ENCODE measurements around the gene PGA5.
"Not testable (repeated sequence)": the region's sequence is repeated elsewhere in the genome, so short reads cannot be mapped to it uniquely, and the experiment has no call there.

Gene PGA5

DNA sequence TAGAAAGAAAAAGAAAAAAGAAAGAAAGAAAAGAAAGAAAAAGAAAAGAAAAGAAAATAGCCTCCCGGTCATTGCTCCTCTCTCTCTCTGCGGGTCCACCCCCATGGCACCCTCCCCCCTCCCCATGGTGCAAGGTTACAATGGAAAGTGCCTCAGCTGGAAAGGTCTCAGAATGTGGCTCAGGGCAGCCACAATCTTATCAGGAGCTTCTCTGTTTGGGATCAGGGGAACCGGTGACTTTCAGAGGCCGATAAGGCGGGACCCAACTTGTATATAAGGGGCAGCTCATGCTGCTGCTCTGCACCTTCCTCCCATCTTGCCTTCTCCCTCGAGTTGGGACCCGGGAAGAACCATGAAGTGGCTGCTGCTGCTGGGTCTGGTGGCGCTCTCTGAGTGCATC, at the start of gene PGA5:
PGA5 (plus strand) TSS at position 301 of the 400 bp plus-strand sequence; CDS start at position 353, 52 bp downstream.
- not testable (repeated sequence) for DNase-seq

DNA sequence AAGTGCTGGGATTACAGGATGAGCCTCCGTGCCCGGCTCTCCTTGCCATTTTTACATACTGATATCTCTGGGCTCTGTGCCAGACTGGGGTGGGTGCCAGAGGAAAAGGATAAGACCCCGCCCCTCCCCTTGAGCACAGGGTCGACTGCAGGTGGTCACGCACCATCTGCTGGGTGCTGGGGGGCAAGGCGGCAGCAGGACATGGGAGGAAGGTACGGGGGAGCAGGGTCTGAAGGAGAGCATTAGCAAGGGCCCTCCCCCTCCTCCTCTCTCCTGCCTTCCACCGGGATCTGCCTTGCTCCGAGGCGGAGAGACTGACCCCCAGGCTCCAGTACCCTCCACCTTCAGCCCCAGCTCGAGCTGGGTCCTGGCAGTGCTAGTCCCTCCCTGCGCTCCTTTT, 47.4 kb upstream of the PGA5 start:
- no peak for DNase-seq

DNA sequence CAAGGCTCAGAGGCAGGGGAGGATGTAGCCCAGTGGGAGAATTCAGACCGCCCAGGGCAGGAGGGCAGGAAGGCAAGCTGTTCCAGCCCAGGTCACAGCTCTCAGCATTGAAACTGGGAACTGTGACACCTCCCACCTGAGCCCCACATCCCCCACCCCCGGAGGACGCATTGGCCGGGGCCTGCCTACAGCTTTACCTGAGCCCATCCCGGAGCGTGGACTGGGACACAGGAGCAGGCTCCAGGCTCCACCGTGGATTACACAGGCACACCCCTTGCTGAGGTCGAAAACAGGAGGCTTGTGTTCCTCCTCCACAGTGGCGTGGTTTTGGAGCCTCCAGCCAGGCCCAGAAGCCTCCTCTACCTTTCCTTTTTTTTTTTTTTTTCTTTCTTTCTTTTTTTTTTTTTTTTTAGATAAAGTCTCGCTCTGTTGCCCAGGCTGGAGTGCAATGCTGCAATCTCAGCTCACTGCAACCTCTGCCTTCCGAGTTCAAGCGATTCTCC, 46.8 kb upstream of the PGA5 start:
- DNase-seq, result no peak

DNA sequence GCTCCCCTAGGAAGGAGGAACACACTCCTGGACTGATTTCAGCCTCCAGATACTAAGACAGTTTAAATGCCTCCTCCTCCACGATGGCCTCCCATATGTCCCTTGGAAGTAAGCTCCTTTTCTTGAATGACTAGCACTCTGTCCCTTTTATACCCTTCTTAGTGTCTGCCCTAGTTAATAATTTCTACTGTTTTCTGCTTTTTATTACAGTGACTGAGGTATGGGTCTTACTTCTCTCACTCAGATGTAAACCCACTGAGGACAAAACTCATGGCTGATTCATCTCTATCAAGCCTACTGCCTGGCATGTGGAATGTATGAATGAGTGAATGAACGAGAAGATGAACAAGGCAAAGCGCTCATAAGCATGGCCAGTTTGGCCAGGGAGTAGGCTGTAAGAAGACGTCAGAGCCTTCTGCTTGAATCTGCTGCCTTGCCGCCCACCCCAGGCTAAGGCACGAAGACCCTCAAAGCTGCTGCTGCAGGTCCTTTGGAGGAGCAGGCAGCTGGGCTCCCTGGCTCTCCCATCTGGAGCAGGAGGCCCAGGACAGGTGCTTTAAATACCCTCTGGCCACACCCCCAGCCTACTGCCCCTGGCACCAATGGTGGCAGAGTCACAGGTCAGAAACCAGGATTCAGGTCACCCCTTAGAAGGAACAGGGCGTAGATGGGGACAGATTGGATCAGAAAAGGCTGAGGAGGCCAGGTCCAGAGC, 45.8 kb upstream of the PGA5 start:
- DNase-seq, result no peak

GRCh38 chr11:61195719-61196118, 45.3 kb upstream of the PGA5 start:
- DNase-seq, result no peak

DNA sequence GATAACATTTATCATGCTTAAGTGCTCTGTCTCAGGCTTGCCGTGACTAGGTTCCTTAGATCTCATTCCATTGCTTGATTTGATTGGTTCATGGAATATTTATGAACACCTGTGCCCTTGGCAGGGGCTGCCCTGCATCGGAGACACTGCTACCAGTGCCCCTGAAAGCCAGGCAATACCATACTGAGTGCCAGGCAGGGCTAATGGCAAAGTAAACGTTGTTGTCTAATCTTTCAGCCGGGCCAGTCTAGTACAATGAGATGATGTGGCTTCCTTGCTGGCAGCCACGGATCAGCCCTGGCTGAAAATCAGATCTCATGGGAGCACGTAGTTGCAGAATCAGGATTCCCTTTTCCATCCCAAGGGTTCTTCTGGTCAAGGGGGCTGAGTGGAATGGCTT, 42.6 kb upstream of the PGA5 start:
- peak; percentile 19 for DNase-seq

DNA sequence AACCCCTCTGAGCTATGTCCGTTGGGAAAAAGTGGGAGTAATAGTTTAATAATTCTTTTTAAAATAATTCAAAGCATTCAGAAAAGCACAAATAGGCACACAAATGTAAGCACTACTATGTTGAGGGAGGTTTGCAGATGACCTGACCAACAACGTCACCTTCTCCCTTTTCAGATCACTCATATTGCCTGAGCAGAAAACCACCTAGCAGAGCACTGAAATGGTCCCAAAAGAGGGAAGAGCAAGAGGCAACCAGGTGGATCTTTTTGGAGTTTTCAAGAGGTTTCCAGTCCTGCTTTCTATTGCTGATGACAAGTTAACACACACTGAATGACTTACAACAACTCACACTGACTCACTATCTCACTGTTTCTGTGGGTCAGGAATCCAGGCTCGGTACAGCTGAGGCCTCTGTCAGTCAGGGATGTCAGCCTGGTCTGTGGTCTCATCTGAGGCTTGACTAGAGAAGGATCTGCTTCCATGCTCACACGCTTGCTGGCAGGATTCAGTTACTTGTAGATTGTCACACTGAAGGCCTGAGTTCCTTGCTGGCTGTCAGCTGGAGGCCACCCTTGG, 41.9 kb upstream of the PGA5 start:
- DNase-seq, result no peak

DNA sequence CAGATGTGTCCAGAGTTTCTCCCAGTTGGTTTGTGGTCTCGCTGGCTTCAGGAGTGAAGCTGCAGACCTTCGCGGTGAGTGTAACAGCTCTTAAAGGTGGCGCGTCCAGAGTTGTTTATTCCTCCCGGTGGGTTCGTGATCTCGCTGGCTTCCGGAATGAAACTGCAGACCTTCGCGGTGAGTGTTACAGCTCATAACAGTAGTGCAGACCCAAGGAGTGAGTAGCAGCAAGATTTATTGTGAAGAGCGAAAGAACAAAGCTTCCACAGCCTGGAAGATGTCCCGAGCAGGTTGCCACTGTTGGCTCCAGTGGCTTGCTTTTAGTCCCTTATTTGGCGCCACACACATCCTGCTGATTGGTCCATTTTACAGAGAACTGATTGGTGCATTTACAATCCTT, 39.5 kb upstream of the PGA5 start:
- DNase-seq, result no peak

DNA sequence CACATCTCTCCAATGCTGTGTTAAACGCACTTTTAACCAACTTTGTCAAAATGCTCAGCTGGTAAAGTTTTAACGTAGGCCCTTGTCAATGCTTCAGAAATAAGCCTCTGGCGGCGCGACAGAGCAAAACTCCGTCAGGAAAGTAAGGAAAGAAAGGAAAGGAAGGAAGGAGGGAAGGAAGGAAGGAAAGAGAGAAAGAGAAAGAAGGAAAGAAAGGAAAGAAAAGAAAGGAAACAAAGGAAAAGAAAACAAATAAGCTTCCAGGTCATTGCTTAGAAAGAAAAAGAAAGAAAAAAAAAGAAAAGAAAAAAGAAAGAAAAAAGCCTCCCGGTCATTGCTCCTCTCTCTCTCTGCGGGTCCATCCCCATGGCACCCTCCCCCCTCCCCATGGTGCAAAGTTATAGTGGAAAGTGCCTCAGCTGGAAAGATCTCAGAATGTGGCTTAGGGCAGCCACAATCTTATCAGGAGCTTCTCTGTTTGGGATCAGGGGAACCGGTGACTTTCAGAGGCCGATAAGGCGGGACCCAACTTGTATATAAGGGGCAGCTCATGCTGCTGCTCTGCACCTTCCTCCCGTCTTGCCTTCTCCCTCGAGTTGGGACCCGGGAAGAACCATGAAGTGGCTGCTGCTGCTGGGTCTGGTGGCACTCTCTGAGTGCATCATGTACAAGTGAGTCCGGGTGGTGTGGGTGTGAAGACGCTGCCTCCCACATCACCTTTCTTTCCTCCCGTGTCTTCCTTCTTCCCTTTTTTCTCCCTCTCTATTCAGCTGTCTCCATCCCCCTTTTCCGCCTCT, 37.8 kb upstream of the PGA5 start, which contains the start of gene PGA3:
PGA3 (plus strand) TSS at position 566 of the 797 bp plus-strand sequence; CDS start at position 616, 50 bp downstream.
- DNase-seq, result not testable (repeated sequence)

DNA sequence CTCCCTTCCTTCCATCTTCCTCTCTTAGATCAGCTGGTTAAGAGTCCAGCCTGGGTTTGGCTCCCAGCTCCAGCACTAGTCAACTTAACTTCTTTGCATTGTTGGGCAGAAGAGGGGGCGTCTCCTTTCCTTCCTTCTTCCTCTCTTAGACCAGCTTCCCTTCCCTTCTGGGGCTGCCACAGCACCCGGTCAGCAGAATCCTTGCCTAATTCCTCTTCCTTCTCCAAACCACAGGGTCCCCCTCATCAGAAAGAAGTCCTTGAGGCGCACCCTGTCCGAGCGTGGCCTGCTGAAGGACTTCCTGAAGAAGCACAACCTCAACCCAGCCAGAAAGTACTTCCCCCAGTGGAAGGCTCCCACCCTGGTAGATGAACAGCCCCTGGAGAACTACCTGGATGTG, 37.1 kb upstream of the PGA5 start:
- DNase-seq, result not testable (repeated sequence)

DNA sequence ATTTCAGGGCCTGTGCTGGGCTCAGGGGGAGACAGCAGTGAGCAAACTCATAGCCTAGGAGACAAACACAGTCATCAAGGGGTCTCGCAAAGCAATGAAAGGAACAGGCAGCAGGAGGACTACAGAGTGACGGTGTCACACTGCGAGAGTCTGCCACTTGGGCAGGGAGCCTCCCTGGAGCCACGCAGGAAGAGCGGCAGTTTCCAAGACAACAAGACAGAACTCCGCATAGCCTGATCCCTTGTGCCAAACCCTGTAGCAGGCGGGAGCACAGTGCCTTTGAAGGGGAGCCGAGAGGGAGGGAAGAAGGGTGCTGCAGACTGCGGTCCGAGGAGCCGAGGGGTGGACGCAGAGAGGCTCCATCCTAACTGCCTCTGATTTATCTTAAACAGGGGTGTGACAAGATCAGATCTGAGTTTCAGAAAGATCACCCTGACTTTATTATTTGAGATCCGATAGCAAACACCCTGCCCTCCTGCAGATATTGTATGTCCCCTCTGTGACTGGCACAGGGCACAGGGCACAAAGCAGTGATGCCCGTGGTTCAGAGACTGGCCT, 36.4 kb upstream of the PGA5 start:
- DNase-seq, result peak; percentile 40

DNA sequence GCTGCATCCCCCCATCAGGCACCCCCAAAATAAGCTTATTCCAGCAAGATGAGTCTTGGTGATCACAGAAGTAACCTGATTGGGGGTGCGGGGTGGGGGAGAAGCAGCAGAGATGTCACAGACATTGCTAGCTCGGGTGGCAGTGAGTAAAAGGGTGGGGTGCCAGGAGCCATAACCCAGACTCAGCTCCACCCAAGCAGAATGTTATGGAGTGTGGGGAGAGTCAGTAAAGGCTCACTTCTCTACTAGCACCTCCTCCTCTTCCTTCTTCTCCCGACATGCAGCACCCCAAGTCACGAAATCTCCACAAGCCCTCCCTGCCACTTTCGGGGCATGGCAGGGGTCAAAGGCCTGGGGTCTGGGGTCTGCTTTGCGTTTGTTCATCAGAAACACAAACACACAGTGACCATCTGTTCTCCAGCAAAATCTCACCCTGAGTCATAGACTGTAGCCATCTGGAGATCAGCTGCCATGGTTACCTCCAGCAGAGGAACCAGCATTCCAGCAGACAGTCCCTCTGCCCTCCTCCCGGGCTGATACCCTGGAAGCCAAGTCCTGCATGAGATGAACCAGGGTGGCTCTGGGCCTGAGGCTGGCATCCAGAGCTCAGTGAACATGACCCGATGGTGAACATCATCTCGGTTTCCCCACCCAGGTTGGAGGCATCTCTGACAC, 33.2 kb upstream of the PGA5 start:
- not testable (repeated sequence) for DNase-seq

- DNase-seq, result not testable (repeated sequence)
Observed at GRCh38 chr11:61210629-61211028, 30.3 kb upstream of the PGA5 start.

- DNase-seq, result not testable (repeated sequence)
Observed at GRCh38 chr11:61211327-61211952, 29.5 kb upstream of the PGA5 start.

DNA sequence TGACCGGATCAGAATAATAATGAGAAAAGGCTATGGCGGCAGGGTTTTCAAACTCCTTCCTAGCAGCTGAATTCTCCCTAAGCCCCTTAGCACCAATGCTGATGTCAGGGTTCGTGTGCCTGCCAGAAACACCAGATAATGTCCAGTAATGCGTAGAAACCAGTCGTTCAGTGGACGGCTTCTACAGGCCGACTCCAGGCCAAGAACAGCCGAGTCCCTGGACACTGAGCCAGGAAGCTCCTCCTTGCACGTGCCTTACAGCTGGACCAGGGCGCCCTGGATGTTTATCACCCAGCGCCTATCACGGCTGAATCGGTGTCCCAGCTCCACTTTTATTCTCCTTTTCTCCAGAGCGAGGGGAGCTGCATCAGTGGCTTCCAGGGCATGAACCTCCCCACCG, 28.8 kb upstream of the PGA5 start:
- not testable (repeated sequence) for DNase-seq

DNA sequence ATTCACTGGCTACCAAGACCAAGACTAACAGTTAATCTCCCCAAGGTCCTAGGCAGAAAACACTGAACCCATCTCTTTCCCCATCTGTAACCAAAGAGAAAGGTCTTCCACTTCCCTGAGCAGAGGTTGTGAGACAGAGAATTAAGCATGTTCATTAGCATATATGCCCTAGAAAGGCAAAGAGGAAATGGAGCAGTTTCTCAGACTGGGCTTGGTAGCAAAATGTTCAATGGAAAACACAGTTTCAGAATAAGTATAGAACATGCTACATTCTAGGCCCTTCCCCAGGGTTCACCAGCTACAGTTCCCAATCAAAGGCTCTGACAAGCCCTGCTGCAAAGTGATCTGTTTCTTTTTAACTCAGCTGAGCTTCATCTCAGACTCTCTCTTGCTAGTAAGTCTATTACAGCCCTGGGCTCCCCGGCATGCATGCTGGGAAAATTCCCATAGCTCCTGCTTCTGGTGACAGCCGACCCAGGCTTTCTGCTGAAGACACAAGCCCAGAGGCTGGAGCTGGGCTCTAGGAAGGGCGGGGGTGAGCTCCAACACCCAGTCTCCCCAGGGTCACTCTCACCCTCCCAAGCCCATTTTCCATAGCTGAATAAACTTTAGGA, 27.2 kb upstream of the PGA5 start:
- not testable (repeated sequence) for DNase-seq

GRCh38 chr11:61218306-61218705, 22.7 kb upstream of the PGA5 start:
- not testable (repeated sequence) for DNase-seq

GRCh38 chr11:61219016-61219415, 22.0 kb upstream of the PGA5 start:
- DNase-seq, result not testable (repeated sequence)

DNA sequence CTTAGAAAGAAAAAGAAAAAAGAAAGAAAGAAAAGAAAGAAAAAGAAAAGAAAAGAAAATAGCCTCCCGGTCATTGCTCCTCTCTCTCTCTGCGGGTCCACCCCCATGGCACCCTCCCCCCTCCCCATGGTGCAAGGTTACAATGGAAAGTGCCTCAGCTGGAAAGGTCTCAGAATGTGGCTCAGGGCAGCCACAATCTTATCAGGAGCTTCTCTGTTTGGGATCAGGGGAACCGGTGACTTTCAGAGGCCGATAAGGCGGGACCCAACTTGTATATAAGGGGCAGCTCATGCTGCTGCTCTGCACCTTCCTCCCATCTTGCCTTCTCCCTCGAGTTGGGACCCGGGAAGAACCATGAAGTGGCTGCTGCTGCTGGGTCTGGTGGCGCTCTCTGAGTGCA, 18.9 kb upstream of the PGA5 start, which contains the start of gene PGA4:
PGA4 (plus strand) TSS at position 301 of the 400 bp plus-strand sequence; CDS start at position 355, 54 bp downstream.
- not testable (repeated sequence) for DNase-seq

GRCh38 chr11:61222692-61223091, 18.3 kb upstream of the PGA5 start:
- DNase-seq, result not testable (repeated sequence)

DNA sequence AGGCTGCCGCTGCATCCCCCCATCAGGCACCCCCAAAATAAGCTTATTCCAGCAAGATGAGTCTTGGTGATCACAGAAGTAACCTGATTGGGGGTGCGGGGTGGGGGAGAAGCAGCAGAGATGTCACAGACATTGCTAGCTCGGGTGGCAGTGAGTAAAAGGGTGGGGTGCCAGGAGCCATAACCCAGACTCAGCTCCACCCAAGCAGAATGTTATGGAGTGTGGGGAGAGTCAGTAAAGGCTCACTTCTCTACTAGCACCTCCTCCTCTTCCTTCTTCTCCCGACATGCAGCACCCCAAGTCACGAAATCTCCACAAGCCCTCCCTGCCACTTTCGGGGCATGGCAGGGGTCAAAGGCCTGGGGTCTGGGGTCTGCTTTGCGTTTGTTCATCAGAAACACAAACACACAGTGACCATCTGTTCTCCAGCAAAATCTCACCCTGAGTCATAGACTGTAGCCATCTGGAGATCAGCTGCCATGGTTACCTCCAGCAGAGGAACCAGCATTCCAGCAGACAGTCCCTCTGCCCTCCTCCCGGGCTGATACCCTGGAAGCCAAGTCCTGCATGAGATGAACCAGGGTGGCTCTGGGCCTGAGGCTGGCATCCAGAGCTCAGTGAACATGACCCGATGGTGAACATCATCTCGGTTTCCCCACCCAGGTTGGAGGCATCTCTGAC, 14.4 kb upstream of the PGA5 start:
- not testable (repeated sequence) for DNase-seq

All from retina (tissue), 1 donor.